Endothelial cell of umbilical vein (primary cell): ENCODE measurements around the gene SPOCD1. TPM values are rescaled to one million over a fixed set of nuclear protein-coding genes. Genes with fewer than 3 reads are reported as not detected.

ENCODE experiments used
- BruUV-seq: library from RNA; stranded (reverse); fragments of 400-500 nt; replicated peaks from 2 replicates; lab custom pipeline; 2021; lab: Mats Ljungman, UMichigan
- CTCF ChIA-PET: fragments of 300-600, 350-600 bp; sonication (Branson Sonifier 250); formaldehyde crosslinking; loops from one replicate; lab custom pipeline; 2021; ENCODE audit warnings: antibody characterized with exemption, inconsistent platforms; lab: Charles Lee
- POLR2A ChIA-PET: fragments of 300-600, 350-600 bp; sonication (Branson Sonifier 250); formaldehyde crosslinking; loops from one replicate; lab custom pipeline; 2021; ENCODE audit warnings: antibody characterized with exemption, inconsistent platforms; lab: Charles Lee
- DNase-seq: peaks from one replicate; pipeline ENCODE4 v3.0.0-alpha.2; 2011; ENCODE audit warnings: low read depth, low spot score
- FAIRE-seq: peaks from 2 replicates; lab custom pipeline; 2011; peaks lifted over from hg19 to GRCh38; lab: Jason Lieb, UNC
- H2AFZ ChIP-seq: 2 replicates; pipeline ENCODE4 v1.6.0; 2012; ENCODE audit warnings: low read depth, low read length, control low read depth, inconsistent platforms
- H3K27ac ChIP-seq: 2 replicates; pipeline ENCODE4 v1.5.1; 2011; ENCODE audit warnings: low read depth, mild to moderate bottlenecking, control low read depth, low read length, moderate library complexity; ENCODE audit not compliant: insufficient read depth
- H3K27me3 ChIP-seq, 2 experiments: 2 replicates each; pipeline versions ENCODE4 v1.6.0 to v1.6.1; 2011; ENCODE audit warnings: low read length in 2 of 2, mixed read lengths in 1 of 2; ENCODE audit not compliant: control insufficient read depth in 2 of 2, insufficient read depth in 2 of 2
- H3K36me3 ChIP-seq, 2 experiments: 2 replicates in 1 of 2; 3 replicates in 1 of 2; pipeline ENCODE4 v1.5.1; 2011; ENCODE audit warnings: low read length in 2 of 2, mild to moderate bottlenecking in 1 of 2, moderate library complexity in 1 of 2; ENCODE audit not compliant: control insufficient read depth in 2 of 2, insufficient read depth in 2 of 2; ENCODE audit errors: extremely low read depth in 1 of 2
- H3K4me1 ChIP-seq: 3 replicates; pipeline ENCODE4 v1.5.1; 2011; ENCODE audit warnings: mild to moderate bottlenecking, low read length; ENCODE audit not compliant: control insufficient read depth, insufficient read depth; ENCODE audit errors: extremely low read depth
- H3K4me2 ChIP-seq: 2 replicates; pipeline ENCODE4 v1.6.1; 2011; ENCODE audit warnings: low read length, control low read depth, mixed read lengths; ENCODE audit not compliant: insufficient read depth
- H3K4me3 ChIP-seq, 3 experiments: fragments of 200-600 bp in 1 of 3; sonication (generic), shearing (Covaris generic) in 1 of 3; replicated peaks in 1 of 3; 2 replicates each; pipeline ENCODE4 v1.5.1; 2011 to 2016; ENCODE audit warnings: control low read depth in 3 of 3, low read length in 3 of 3, mild to moderate bottlenecking in 2 of 3, inconsistent platforms in 1 of 3, low read depth in 1 of 3, moderate library complexity in 1 of 3; ENCODE audit not compliant: insufficient read depth in 1 of 3
- H3K79me2 ChIP-seq: 2 replicates; pipeline ENCODE4 v1.6.0; 2012; ENCODE audit warnings: low read length, inconsistent platforms; ENCODE audit not compliant: control insufficient read depth, insufficient read depth
- H3K9ac ChIP-seq: replicated peaks from 2 replicates; pipeline ENCODE3; 2011; ENCODE audit warnings: low read length, control low read depth; ENCODE audit not compliant: insufficient read depth; ENCODE audit errors: extremely low read depth
- H3K9me1 ChIP-seq: replicated peaks from 3 replicates; pipeline ENCODE4 v1.6.0; 2011; ENCODE audit warnings: mild to moderate bottlenecking, low read length; ENCODE audit not compliant: control insufficient read depth, insufficient read depth; ENCODE audit errors: extremely low read depth
- H3K9me3 ChIP-seq: replicated peaks from 2 replicates; pipeline ENCODE4 v1.5.1; 2012; ENCODE audit warnings: low read length, inconsistent platforms; ENCODE audit not compliant: control insufficient read depth, insufficient read depth
- H4K20me1 ChIP-seq: replicated peaks from 2 replicates; pipeline ENCODE3; 2011; ENCODE audit warnings: mild to moderate bottlenecking, low read length; ENCODE audit not compliant: control insufficient read depth, insufficient read depth; ENCODE audit errors: extremely low read depth
- CTCF ChIP-seq, 2 donors: IDR thresholded peaks; 1 replicate in 1 of 2; 2 replicates in 1 of 2; pipeline ENCODE4 v1.5.1; 2011; ENCODE audit warnings: low read length in 2 of 2, mild to moderate bottlenecking in 2 of 2, moderate library complexity in 2 of 2, control low read depth in 1 of 2, inconsistent platforms in 1 of 2, low read depth in 1 of 2; ENCODE audit not compliant: insufficient read depth in 1 of 2; ENCODE audit errors: extremely low read depth in 1 of 2
- EZH2 ChIP-seq: IDR thresholded peaks from 2 replicates; pipeline ENCODE4 v1.6.1; 2012; ENCODE audit warnings: borderline replicate concordance, low read depth, mild to moderate bottlenecking, moderate library complexity, low read length, inconsistent platforms; ENCODE audit not compliant: severe bottlenecking
- FOS ChIP-seq: IDR thresholded peaks from 2 replicates; pipeline ENCODE4 v1.6.1; 2011; ENCODE audit warnings: mild to moderate bottlenecking, low read length, moderate library complexity, borderline replicate concordance; ENCODE audit not compliant: insufficient read depth
- GATA2 ChIP-seq: IDR thresholded peaks from 2 replicates; pipeline ENCODE4 v1.7.0; 2011; ENCODE audit warnings: low read depth, mild to moderate bottlenecking, moderate library complexity, mixed read lengths, low read length; ENCODE audit not compliant: insufficient read length, insufficient read depth
- JUN ChIP-seq: IDR thresholded peaks from 2 replicates; pipeline ENCODE4 v1.6.1; 2011; ENCODE audit warnings: borderline replicate concordance, low read depth; ENCODE audit not compliant: insufficient read length, insufficient read depth
- MAX ChIP-seq: IDR thresholded peaks from 2 replicates; pipeline ENCODE4 v1.6.1; 2011; ENCODE audit not compliant: insufficient read depth, insufficient read length
- MYC ChIP-seq: IDR thresholded peaks from one replicate; pipeline ENCODE4 v1.6.1; 2011; ENCODE audit warnings: mild to moderate bottlenecking, low read depth, low read length
- POLR2A ChIP-seq: IDR thresholded peaks from 2 replicates; pipeline ENCODE4 v1.6.1; 2012; ENCODE audit warnings: low read depth, mild to moderate bottlenecking, control low read depth, low read length
- POLR2AphosphoS5 ChIP-seq: IDR thresholded peaks from 2 replicates; pipeline ENCODE4 v1.6.1; 2012; ENCODE audit warnings: low read depth, mild to moderate bottlenecking, control low read depth, low read length, moderate library complexity; ENCODE audit not compliant: insufficient read depth
- dilution Hi-C: fragments of 300-500 bp; cut with MboI; formaldehyde crosslinking; loops from one replicate; pipeline ENCODE4 v1.15.0; 2019; ENCODE audit warnings: low sequenced_read_pairs; ENCODE audit not compliant: extremely low pct_ligation_motif_present
- intact Hi-C: fragments of 100-400 bp; cut with micrococcal nuclease; formaldehyde crosslinking; loops from one replicate; pipeline ENCODE4 v1.10.0; 2022
- polyA plus RNA-seq, 4 experiments: library from polyadenylated mRNA; depleted of rRNA in 3 of 4; stranded (reverse) in 3 of 4; unstranded in 1 of 4; fragments of >200 nt; gene quantifications; 2 replicates each; pipeline versions ENCODE4 v1.2.1 to v1.2.3, GENCODE V29; 2011 to 2012; ENCODE audit warnings: missing spikeins in 1 of 4
- total RNA-seq: library from RNA; stranded (reverse); gene quantifications from 2 replicates; pipeline ENCODE4 v1.2.3, GENCODE V29; 2021

Gene SPOCD1
- total and polyA plus RNA-seq, 2 donors (not counting 3 experiments of a cell fraction or from before 2014, with no cell fraction given), result 0.27 to 33.0 TPM

- no TSS peak for BruUV-seq
- no peak overlapping the region for H3K9ac ChIP-seq
- peaks cover 0 to 4% of the 10 kb centered on the region in 2 experiments for H3K27me3 ChIP-seq
- H3K4me2 ChIP-seq, result no peak overlapping the region
- no peaks in the 10 kb centered on the region for H4K20me1 ChIP-seq
- intact Hi-C loops, result no loop called here
- CTCF ChIA-PET, result interaction anchor here (0.9 to 2.0 kb wide), 5 partner anchors 14 to 216 kb away, joined by 3 to 6 read pairs (median 3); no protein-coding TSS in a partner anchor
- no peaks in the 10 kb centered on the region for H3K79me2 ChIP-seq
- no peak overlapping the region for H3K4me3 ChIP-seq
- dilution Hi-C loops, result no loop called here
- no peaks in the 10 kb centered on the region for H3K9me3 ChIP-seq
- DNase-seq (no peak), FAIRE-seq (no peak)
- H3K9me1 ChIP-seq, result no peaks in the 10 kb centered on the region
- no peak overlapping the region for H2AFZ ChIP-seq
- no peak for TF ChIP-seq MAX
- TF ChIP-seq POLR2AphosphoS5, result no peak
- TF ChIP-seq FOS, result no peak
- TF ChIP-seq POLR2A, result no peak
- TF ChIP-seq JUN, result no peak
- no peak for TF ChIP-seq CTCF (IDR thresholded peaks at IDR 0.05; ENCODE audit: extremely low read depth in 1 of 2, insufficient read depth in 1 of 2, low read depth in 1 of 2, low read length in 2 of 2)
- TF ChIP-seq MYC, result no peak
- TF ChIP-seq GATA2, result no peak
- TF ChIP-seq EZH2, result no peak
- H3K4me1 ChIP-seq, result no peaks in the 10 kb centered on the region
- no peaks in the 10 kb centered on the region for H3K36me3 ChIP-seq
- no peak overlapping the region for H3K27ac ChIP-seq
- POLR2A ChIA-PET, result no interaction called here
Measured at GRCh38 chr1:31748365-31748764, 67.5 kb downstream of the SPOCD1 start.
